A673 (cell line): ENCODE results near the gene SV2C.

Experiments
- CTCF ChIP-seq: fragments of 300-800, 200-600 bp; sonication (generic); conservative IDR thresholded peaks from 2 replicates; pipeline ENCODE4 v1.5.1; 2017; ENCODE audit warnings: low read depth, mild to moderate bottlenecking, antibody characterized with exemption, low read length, moderate library complexity, mixed read lengths
- EZH2 ChIP-seq: fragments of 200-600 bp; sonication (generic); IDR thresholded peaks from 2 replicates; pipeline ENCODE4 v1.6.1; 2017; ENCODE audit warnings: borderline replicate concordance, low read depth, mild to moderate bottlenecking, mixed read lengths, antibody characterized with exemption, low read length; ENCODE audit not compliant: poor library complexity, severe bottlenecking

GRCh38 chr5:76099286-76099702 lies 16.1 kb downstream of the SV2C start:
- TF ChIP-seq CTCF = no peak
- TF ChIP-seq EZH2 = no peak
